HepG2 (cell line): ENCODE data around the gene TMEM44. TPM values are rescaled to one million over a fixed set of nuclear protein-coding genes. Genes with fewer than 3 reads are reported as not detected.

Experiments used
- ATAC-seq: fragments of 200-7000 bp; cut with Tn5 transposase; 3 replicates; pipeline ENCODE4 v1.9.1; 2020; ENCODE audit warnings: mild to moderate bottlenecking, moderate library complexity
- BruUV-seq: library from RNA; stranded (reverse); fragments of 400-500 nt; replicated peaks from 2 replicates; lab custom pipeline; 2021; lab: Mats Ljungman, UMichigan
- CTCF ChIA-PET: fragments of 300-600 bp; formaldehyde crosslinking; extraction: SDS; loops from one replicate; lab custom pipeline; 2021; ENCODE audit warnings: low total read pairs, inconsistent platforms, low intra/inter-chr PET ratio; lab: Yijun Ruan, JAX
- POLR2A ChIA-PET: fragments of 350-600 bp; sonication (Branson Sonifier 250); formaldehyde crosslinking; loops from one replicate; lab custom pipeline; 2020; ENCODE audit warnings: antibody characterized with exemption, inconsistent platforms; lab: Yijun Ruan, JAX
- DNase-seq: peaks from one replicate; pipeline ENCODE4 v3.0.0-alpha.2; 2015; ENCODE audit warnings: low spot score
- FAIRE-seq: peaks from 3 replicates; lab custom pipeline; 2011; peaks lifted over from hg19 to GRCh38; lab: Jason Lieb, UNC
- H2AFZ ChIP-seq: one replicate; pipeline ENCODE4 v1.6.1; 2011; ENCODE audit warnings: low read length, inconsistent platforms
- H3K27ac ChIP-seq: fragments of 300-600 bp; 3 replicates; pipeline ENCODE4 v1.8.0; 2011; ENCODE audit warnings: mixed run types, mild to moderate bottlenecking, mixed read lengths, low read length, inconsistent platforms; ENCODE audit not compliant: insufficient read depth; ENCODE audit errors: extremely low read length
- H3K27me3 ChIP-seq, 2 experiments: fragments of 200-600 bp in 1 of 2; 2 replicates in 1 of 2; 3 replicates in 1 of 2; pipeline versions ENCODE4 v1.6.0 to v1.8.0; 2011; ENCODE audit warnings: low read length in 2 of 2, mild to moderate bottlenecking in 2 of 2, moderate library complexity in 2 of 2, inconsistent platforms in 1 of 2; ENCODE audit not compliant: insufficient read depth in 2 of 2, control insufficient read depth in 1 of 2
- H3K36me3 ChIP-seq, 2 experiments: fragments of 200-600 bp in 1 of 2; replicated peaks in 1 of 2; 2 replicates in 1 of 2; 3 replicates in 1 of 2; pipeline versions ENCODE4 v1.5.1 to v1.8.0; 2011; ENCODE audit warnings: low read length in 2 of 2, inconsistent platforms in 1 of 2; ENCODE audit not compliant: insufficient read depth in 2 of 2, control insufficient read depth in 1 of 2
- H3K4me1 ChIP-seq: 2 replicates; pipeline ENCODE4 v1.5.1; 2012; ENCODE audit warnings: low read length, inconsistent platforms; ENCODE audit not compliant: insufficient read depth
- H3K4me2 ChIP-seq: 2 replicates; pipeline ENCODE4 v1.6.0; 2011; ENCODE audit warnings: low read depth, low read length, inconsistent platforms
- H3K4me3 ChIP-seq, 3 experiments: fragments of 200-600 bp in 1 of 3; sonication (generic), shearing (Covaris generic) in 1 of 3; replicated peaks in 1 of 3; 2 replicates each; pipeline ENCODE4 v1.5.1; 2011 to 2016; ENCODE audit warnings: low read length in 3 of 3, inconsistent platforms in 2 of 3, low read depth in 2 of 3, mild to moderate bottlenecking in 2 of 3, control low read depth in 1 of 3, mixed read lengths in 1 of 3; ENCODE audit not compliant: insufficient read depth in 1 of 3
- H3K79me2 ChIP-seq: one replicate; pipeline ENCODE4 v1.6.1; 2011; ENCODE audit warnings: low read length, inconsistent platforms; ENCODE audit not compliant: insufficient read depth
- H3K9ac ChIP-seq: 2 replicates; pipeline ENCODE4 v1.6.0; 2011; ENCODE audit warnings: mild to moderate bottlenecking, low read depth, low read length, inconsistent platforms; ENCODE audit not compliant: insufficient read depth
- H3K9me3 ChIP-seq: 2 replicates; pipeline ENCODE4 v1.5.1; 2012; ENCODE audit warnings: mild to moderate bottlenecking, low read length
- H4K20me1 ChIP-seq: 2 replicates; pipeline ENCODE4 v1.6.0; 2011; ENCODE audit warnings: inconsistent platforms, mild to moderate bottlenecking, low read length, moderate library complexity; ENCODE audit not compliant: insufficient read depth
- CHD4 ChIP-seq: fragments of 200-600 bp; sonication (generic); IDR thresholded peaks from 2 replicates; pipeline ENCODE4 v1.7.0; 2017; ENCODE audit warnings: mild to moderate bottlenecking, low read length, borderline replicate concordance
- NFYB ChIP-seq: sonication (generic); formaldehyde crosslinking; IDR thresholded peaks from 2 replicates; pipeline ENCODE4 v1.4.0; 2020; ENCODE audit warnings: missing genetic modification reagents
- SP1 ChIP-seq, 2 experiments: fragments of 450-650 bp in 1 of 2; sonication (generic) in 1 of 2; formaldehyde crosslinking in 1 of 2; IDR thresholded peaks; 2 replicates each; pipeline versions ENCODE4 v1.4.0 to v1.6.1; 2016 to 2020; ENCODE audit warnings: missing genetic modification reagents in 1 of 2
- TBX3 ChIP-seq: fragments of 450-650 bp; IDR thresholded peaks from 2 replicates; pipeline ENCODE4 v1.6.1; 2017; ENCODE audit warnings: antibody characterized with exemption, mild to moderate bottlenecking, inconsistent platforms, borderline replicate concordance
- ZBTB44 ChIP-seq: sonication (generic); formaldehyde crosslinking; IDR thresholded peaks from 2 replicates; pipeline ENCODE4 v1.4.0; 2020; ENCODE audit warnings: missing genetic modification reagents
- ZBTB7A ChIP-seq: sonication (generic); formaldehyde crosslinking; IDR thresholded peaks from 2 replicates; pipeline ENCODE4 v1.8.0; 2022; ENCODE audit warnings: mild to moderate bottlenecking, missing genetic modification reagents
- WGBS: methylation state at CpG from one replicate; pipeline ENCODE4 v1.1.6; 2017; ENCODE audit warnings: low lambda C conversion rate; 5-methylcytosine and 5-hydroxymethylcytosine counted together
- in situ Hi-C: cut with HindIII; loops from 2 replicates; pipeline ENCODE4 v1.10.0; 2017; ENCODE audit warnings: low pct_unique_long_range_greater_than_20kb; ENCODE audit not compliant: extremely low pct_ligation_motif_present
- intact Hi-C: fragments of 100-400 bp; cut with micrococcal nuclease; formaldehyde crosslinking; loops from one replicate; pipeline ENCODE4 v1.10.0; 2022; ENCODE audit not compliant: unreplicated experiment
- polyA plus RNA-seq, 8 experiments: library from polyadenylated mRNA; depleted of rRNA in 3 of 8; stranded (reverse) in 7 of 8; unstranded in 1 of 8; fragments of >200 nt; fragmentation: Illumina TruSeq in 4 of 8; extraction: Trizol in 4 of 8; gene quantifications; 2 replicates each; pipeline versions ENCODE4 v1.2.1 to v1.2.3, GENCODE V29; 2011 to 2016; ENCODE audit warnings: low read depth in 4 of 8, missing spikeins in 1 of 8, mixed read lengths in 1 of 8; ENCODE audit not compliant: insufficient read depth in 1 of 8
- total RNA-seq, 5 experiments: library from RNA; depleted of rRNA; stranded (reverse); fragments of >200 nt; fragmentation: Illumina TruSeq; extraction: Trizol; gene quantifications; 2 replicates each; pipeline ENCODE4 v1.2.3, GENCODE V29; 2016; ENCODE audit warnings: low read depth in 1 of 5
- TF ChIP-seq, protein P1 (sequence below): sonication (generic); formaldehyde crosslinking; IDR thresholded peaks from 2 replicates; pipeline ENCODE4 v1.5.0; 2020; ENCODE audit warnings: mild to moderate bottlenecking, missing genetic modification reagents
- TF ChIP-seq, protein P2 (sequence below): sonication (generic); formaldehyde crosslinking; IDR thresholded peaks from 2 replicates; pipeline ENCODE4 v1.5.0; 2020; ENCODE audit warnings: mild to moderate bottlenecking, missing genetic modification reagents

TMEM44 gene
- total and polyA plus RNA-seq, 2 of the 13 experiments (the other 11 are each of a cell fraction or from before 2014, with no cell fraction given) = 7.3 to 13.8 TPM

- TF ChIP-seq, protein P1, sequence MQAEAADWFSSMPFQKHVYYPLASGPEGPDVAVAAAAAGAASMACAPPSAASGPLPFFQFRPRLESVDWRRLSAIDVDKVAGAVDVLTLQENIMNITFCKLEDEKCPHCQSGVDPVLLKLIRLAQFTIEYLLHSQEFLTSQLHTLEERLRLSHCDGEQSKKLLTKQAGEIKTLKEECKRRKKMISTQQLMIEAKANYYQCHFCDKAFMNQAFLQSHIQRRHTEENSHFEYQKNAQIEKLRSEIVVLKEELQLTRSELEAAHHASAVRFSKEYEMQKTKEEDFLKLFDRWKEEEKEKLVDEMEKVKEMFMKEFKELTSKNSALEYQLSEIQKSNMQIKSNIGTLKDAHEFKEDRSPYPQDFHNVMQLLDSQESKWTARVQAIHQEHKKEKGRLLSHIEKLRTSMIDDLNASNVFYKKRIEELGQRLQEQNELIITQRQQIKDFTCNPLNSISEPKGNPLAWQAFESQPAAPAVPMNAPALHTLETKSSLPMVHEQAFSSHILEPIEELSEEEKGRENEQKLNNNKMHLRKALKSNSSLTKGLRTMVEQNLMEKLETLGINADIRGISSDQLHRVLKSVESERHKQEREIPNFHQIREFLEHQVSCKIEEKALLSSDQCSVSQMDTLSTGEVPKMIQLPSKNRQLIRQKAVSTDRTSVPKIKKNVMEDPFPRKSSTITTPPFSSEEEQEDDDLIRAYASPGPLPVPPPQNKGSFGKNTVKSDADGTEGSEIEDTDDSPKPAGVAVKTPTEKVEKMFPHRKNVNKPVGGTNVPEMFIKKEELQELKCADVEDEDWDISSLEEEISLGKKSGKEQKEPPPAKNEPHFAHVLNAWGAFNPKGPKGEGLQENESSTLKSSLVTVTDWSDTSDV (CRISPR knock-in tag) = no peak
- TF ChIP-seq, protein P2, sequence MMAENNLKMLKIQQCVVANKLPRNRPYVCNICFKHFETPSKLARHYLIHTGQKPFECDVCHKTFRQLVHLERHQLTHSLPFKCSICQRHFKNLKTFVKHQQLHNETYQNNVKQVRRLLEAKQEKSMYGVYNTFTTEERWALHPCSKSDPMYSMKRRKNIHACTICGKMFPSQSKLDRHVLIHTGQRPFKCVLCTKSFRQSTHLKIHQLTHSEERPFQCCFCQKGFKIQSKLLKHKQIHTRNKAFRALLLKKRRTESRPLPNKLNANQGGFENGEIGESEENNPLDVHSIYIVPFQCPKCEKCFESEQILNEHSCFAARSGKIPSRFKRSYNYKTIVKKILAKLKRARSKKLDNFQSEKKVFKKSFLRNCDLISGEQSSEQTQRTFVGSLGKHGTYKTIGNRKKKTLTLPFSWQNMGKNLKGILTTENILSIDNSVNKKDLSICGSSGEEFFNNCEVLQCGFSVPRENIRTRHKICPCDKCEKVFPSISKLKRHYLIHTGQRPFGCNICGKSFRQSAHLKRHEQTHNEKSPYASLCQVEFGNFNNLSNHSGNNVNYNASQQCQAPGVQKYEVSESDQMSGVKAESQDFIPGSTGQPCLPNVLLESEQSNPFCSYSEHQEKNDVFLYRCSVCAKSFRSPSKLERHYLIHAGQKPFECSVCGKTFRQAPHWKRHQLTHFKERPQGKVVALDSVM (CRISPR knock-in tag) = peak; percentile 28; the same call in 1 of the 2 replicates
- TF ChIP-seq NFYB (CRISPR knock-in tag) (no peak), TBX3 (no peak)
These were observed 49.0 kb upstream of the TMEM44 start (continued) for GRCh38 chr3:194682189-194682693.

GRCh38 chr3:194680888-194681615 lies 47.8 kb upstream of the TMEM44 start:
- Histone ChIP-seq H3K9ac (no peak overlapping the region), H3K4me2 (peak overlapping the region; percentile 46), H2AFZ (peak overlapping the region; percentile 63), H3K79me2 (no peaks in the 10 kb centered on the region), H3K27me3 (peaks cover 0 to 31% of the 10 kb centered on the region in 2 experiments; a peak in 1 of 5 replicates), H3K27ac (no peak overlapping the region), H3K4me3 (peak overlapping the region in 1 of 3 experiments; percentile 30; a peak in 1 of 6 replicates), H3K9me3 (no peaks in the 10 kb centered on the region), H3K36me3 (no peaks in the 10 kb centered on the region), H4K20me1 (no peaks in the 10 kb centered on the region), H3K4me1 (peaks cover 38% of the 10 kb centered on the region)
- ChIA-PET POLR2A (interaction anchor here (2.0 kb wide), 1 partner anchor 590 kb away, joined by 7 read pairs; the partner anchor contains the start of gene XXYLT1), CTCF (no interaction called here)
- WGBS = 31% methylated on average over 11 of the region's 11 CpGs
- no peak for ATAC-seq
- in situ Hi-C loops = loop anchor here (10.0 kb wide), 2 partner anchors 64 to 274 kb away; no protein-coding TSS in a partner anchor
- FAIRE-seq = no peak
- intact Hi-C loops = loop anchor here (5.0 to 10.0 kb wide), 4 partner anchors 64 to 844 kb away; no protein-coding TSS in a partner anchor
- BruUV-seq = no TSS peak
- DNase-seq = no peak
- no peak for TF ChIP-seq SP1 (IDR thresholded peaks at IDR 0.05)
- no peak for TF ChIP-seq SP1 (CRISPR knock-in tag; IDR thresholded peaks at IDR 0.05)
- no peak for TF ChIP-seq CHD4
- TF ChIP-seq ZBTB44 (CRISPR knock-in tag) = no peak
- TF ChIP-seq ZBTB7A (CRISPR knock-in tag) = no peak
